Stimulated activated CD4-positive, alpha-beta T cell treated with anti-CD3 and anti-CD28 coated beads, Interleukin-12 subunit alpha, Interleukin-12 subunit beta, amount 100 ng/mL, for 48 hours (primary cell): ENCODE data around the gene EID1.
A peak's percentile ranks its signal among the peaks of the same experiment; 100 is the strongest.

Experiments
- DNase-seq, 3 donors: peaks; one replicate each; pipeline ENCODE4 v3.0.0-alpha.2; 2020; ENCODE audit warnings: low read depth in 2 of 3, low spot score in 1 of 3

Gene EID1

DNA sequence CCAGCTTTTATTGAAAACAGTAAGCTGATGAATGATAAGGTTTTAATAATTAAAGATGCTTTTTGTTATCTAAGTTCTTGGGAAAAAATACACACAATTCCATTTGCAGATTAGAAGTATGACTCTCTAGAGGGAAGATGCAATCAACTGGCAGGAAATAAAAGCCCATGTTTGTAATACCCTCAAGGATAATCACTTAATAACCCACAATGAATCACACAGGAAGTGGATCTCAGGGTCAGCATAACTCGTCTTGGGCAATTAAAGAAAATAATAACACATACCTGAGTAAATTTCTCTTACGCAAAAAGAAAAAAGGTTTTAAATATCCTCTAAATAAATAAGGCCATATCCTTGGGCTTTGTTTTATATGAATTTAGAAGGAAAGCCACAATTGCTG, 9.4 kb upstream of the EID1 start:
- DNase-seq = no peak

DNA sequence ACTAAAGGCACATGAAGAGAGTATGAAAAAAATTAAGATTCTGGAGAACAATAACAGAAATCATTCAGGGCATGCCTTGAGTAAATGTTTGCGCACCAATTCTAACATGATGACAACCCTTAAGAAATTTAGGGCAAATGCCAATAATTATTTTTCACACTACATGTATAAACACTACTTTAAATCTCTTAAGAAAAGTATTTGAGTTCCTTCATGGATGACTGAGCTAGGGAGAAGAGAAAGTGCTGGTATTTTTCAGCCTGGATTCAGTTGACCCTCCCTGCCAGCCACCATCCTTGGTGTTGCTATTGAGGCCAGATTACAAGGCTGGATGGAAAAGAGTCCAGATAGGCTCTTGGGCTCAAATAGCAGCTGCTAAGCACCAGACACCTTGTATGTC, 8.0 kb upstream of the EID1 start:
- DNase-seq = no peak

DNA sequence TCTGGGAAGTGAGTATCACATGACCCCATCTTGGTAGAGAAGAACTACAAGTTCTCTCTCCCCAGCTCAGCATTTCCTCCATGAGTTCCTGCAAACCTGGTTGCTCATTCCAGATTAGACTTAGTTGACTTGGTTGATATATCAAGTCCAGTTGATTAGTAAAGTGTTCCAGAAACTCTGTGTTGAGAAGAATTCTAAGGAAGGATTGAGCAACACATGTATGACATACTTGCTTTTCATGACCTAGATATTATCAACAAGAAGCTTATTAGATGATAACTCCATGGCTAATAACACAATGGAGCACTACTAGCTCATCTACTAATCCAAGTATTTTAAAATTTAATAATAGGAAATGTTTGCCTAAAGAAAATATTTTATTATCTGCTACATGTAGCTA, 6.4 kb upstream of the EID1 start:
- DNase-seq = no peak

DNA sequence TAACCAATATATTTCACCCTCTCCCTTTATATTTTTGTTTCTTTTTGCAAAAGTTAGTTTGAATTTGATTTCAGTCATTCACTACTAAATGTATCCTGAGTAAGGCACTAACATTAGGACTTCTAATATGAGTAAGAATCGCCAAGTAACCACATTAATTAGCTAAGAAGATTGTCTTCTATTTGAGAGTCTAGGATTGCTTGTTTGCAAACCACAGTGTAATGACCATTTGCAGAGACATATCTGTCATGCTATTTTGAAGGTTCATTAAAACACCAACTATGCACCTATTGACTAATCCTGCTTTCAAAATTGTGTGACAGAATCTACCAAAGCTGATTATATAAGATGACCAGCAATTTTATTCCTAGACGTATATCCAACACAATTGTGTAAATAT, 5.3 kb upstream of the EID1 start:
- no peak for DNase-seq

GRCh38 chr15:48875241-48875960, 2.5 kb upstream of the EID1 start:
- no peak for DNase-seq

DNA sequence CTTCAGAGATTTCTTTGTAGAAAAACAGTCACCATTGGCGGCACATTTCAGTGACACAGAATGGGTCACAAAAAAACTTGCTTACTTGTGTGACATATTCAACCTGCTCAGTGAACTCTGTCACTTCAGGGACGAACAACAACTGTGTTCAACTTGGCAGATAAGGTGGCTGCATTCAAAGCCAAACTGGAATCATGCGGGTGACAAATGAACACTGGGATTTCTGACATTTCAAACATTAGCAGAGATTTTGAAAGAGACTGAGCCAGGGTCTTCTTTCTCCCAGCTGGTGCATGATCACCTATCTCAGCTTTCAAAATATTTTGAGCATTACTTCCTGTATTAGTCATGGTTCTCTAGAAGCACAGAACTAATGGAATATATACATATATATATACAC, 1.9 kb upstream of the EID1 start:
- DNase-seq = no peak

GRCh38 chr15:48880070-48880634, 2.2 kb downstream of the EID1 start:
- DNase-seq = no peak

DNA sequence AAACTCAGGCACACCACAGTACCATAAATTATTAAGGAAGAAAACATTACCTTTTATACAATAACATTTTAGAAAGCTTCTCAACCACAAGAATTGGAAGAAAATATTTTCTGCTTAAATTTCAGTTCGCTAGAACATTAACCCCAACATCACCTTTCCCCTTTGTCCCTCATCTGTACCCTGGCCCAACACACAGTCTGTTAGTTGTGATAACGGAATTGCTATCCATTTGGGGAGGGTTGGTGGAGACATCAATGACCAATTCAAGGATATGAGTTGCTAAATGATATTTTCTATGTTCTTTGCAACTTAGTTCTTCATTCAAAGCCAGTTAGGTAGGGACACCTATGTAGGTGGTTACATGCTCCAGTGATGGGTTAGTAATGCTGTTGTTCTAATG, 5.8 kb downstream of the EID1 start:
- DNase-seq = no peak

DNA sequence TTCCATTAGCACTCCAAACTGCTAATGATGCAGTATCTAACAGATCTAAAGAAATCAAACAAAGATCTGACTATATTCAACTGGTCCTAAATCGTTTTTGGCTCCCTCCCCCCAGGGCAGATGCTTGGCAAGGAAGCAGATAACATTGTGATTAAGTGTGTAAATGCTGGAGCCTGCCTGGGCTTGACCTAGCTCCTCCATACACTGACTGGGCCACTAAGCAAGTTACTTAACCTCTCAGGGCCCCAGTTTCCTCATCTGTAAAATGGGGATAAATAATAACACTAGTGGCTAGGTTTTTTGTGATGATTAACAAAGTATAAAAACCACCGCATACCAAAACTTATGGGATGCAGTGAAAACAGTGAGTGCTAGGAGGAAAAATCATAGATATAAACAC, 9.2 kb downstream of the EID1 start:
- DNase-seq = no peak

- peak in 2 of 3 donors; percentile 20 to 44 for DNase-seq
Observed at GRCh38 chr15:48888191-48888590, 10.3 kb downstream of the EID1 start.

DNA sequence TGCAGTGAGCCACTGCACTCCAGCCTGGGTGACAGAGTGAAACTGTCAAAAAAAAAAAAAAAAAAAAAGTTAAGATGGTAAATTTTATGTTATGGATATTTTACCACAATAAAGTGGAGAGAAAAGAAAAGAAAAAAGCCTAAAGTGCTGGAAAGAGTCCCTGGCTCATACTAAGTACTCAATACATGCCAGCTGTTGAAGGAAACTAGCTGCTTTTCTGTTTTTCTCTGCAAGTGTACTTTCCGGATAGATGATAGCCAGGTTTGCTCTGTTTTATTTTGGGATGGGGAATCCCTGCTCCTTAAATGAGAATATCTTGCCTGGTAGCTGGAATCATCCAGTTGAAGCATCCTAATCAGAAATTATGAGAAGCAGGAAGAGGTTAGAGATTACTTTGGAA, 10.9 kb downstream of the EID1 start:
- no peak for DNase-seq

GRCh38 chr15:48889925-48890324, 12.0 kb downstream of the EID1 start:
- DNase-seq = no peak

DNA sequence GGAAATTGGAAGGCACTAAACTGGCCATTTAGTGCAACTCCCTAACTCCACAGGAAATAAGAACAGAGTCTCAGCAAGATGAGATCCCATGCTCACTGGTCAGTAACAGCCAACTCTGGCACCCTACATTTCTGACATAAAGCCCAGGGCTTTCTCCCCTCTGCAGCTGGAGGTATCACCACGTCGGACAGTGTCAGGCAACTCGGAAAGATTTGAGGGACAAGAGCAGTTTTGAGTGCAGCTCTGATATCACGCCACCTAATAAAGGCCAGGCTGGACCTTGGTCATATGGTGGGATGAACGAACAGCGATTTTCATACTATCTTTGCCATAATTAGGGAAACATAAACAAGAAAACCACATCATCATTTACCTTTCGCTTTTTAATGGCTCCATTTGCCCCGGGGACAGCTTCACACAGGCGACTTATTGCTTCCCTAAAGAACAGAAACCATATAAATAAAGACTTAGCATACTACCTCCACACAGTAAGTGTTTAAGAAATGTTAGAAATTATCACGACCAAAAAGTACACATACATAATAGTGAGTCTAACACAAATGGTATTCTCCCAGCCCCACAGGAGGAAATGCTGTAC, 12.5 kb downstream of the EID1 start:
- no peak for DNase-seq

DNA sequence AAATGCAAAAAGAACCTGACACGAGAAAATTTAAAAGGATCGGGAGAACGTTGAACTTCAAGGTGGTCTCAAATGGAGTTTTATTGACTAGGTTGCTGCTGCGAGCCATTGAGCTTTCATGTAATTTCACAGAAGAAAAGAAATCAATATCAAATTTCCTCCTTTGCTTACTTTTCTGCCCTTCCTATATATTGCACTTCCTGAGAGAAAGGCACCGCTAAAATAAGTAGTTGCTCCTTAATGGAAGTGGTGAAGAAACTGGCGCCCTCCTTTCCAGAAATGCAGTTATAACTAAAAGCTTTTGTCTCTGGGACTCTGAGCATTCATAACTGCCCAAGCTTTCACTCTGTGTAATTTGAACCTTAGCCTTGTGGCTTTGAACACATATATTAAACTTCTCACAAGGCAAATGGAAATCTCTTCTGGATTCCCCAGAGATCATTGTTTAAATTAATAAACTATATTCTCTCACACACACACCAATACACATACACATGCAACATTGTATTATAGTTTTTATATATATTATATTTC, 13.4 kb downstream of the EID1 start:
- no peak for DNase-seq

DNA sequence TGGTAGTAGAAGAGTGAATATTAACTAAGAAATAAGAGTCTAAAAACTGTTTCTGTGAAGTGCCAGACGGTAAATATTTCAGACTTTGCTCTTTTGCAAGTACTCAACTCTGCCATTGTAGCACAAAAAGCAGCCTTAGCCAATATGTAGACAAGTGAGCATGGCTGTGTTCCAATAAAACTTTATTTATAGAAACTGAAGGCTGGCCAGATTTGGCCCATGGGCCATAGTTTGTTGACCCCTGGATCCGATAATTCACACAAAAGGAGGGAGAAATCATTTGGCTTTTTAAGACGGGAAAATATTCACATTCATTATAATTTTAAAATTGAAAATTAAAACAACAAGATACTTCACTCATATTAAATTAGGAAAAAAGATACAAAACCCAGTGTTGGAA, 15.4 kb downstream of the EID1 start:
- no peak for DNase-seq

- DNase-seq = no peak
Observed at GRCh38 chr15:48896869-48897814, 19.2 kb downstream of the EID1 start.

- no peak for DNase-seq
Observed at GRCh38 chr15:48898032-48898431, 20.1 kb downstream of the EID1 start.

GRCh38 chr15:48898446-48898845, 20.5 kb downstream of the EID1 start:
- no peak for DNase-seq

GRCh38 chr15:48899793-48900192, 21.9 kb downstream of the EID1 start:
- no peak for DNase-seq

GRCh38 chr15:48904758-48905157, 26.8 kb downstream of the EID1 start:
- no peak for DNase-seq

- DNase-seq = no peak
Observed at GRCh38 chr15:48905216-48905615, 27.3 kb downstream of the EID1 start.
